ENCODE data around the gene OPN3. TPM values are rescaled to one million over a fixed set of nuclear protein-coding genes. Genes with fewer than 3 reads are reported as not detected.

The OPN3 gene
- total RNA-seq, 1 donor from 2014 or later = 12.4 TPM

Other genes starting within 250 kb of the OPN3 start
- gene FH, start 120.6 kb downstream of the OPN3 start, total RNA-seq = 73.2 and 78.6 TPM in 2 replicates
- not detected in 2 replicates for gene KMO, start 108.0 kb downstream of the OPN3 start, total RNA-seq
- 13.2 and 13.7 TPM in 2 replicates for gene CHML, start within 50 bp of the OPN3 start, total RNA-seq
- not detected in 2 replicates for gene WDR64, start 11.9 kb upstream of the OPN3 start, total RNA-seq
- gene EXO1, start 207.8 kb upstream of the OPN3 start, total RNA-seq = 37.3 and 39.5 TPM in 2 replicates

All from T-helper 2 cell treated with Interferon-gamma antibody and Interleukin-4, amounts not matched to agents 100 ng/mL and 5 ng/mL, for 36 hours (primary cell).